ENCODE results near the gene KIRREL3. TPM values are rescaled to one million over a fixed set of nuclear protein-coding genes. Genes with fewer than 3 reads are reported as not detected.

Gene KIRREL3
- polyA plus RNA-seq, 2 of the 4 experiments (the other 2 are of a cell fraction): 3.0 to 11.0 TPM

- CTCF ChIA-PET: no interaction called here
- Histone ChIP-seq H3K4me1 (no peaks in the 10 kb centered on the region), H3K4me3 (no peak overlapping the region), H3K27ac (no peak overlapping the region), H3K9me3 (no peaks in the 10 kb centered on the region), H3K4me2 (no peak overlapping the region)
- TF ChIP-seq ZC3H11A (IDR thresholded peaks at IDR 0.05) (no peak), HMGXB4 (CRISPR knock-in tag; IDR thresholded peaks at IDR 0.05; ENCODE audit: borderline replicate concordance) (no peak), ZFP36 (IDR thresholded peaks at IDR 0.05; ENCODE audit: borderline replicate concordance, partially characterized antibody) (no peak), MYC (IDR thresholded peaks at IDR 0.05; ENCODE audit: borderline replicate concordance, low read length) (no peak), BCL3 (IDR thresholded peaks at IDR 0.05) (no peak), RCOR1 (IDR thresholded peaks at IDR 0.05; ENCODE audit: low read depth, low read length) (no peak), USF2 (IDR thresholded peaks at IDR 0.05) (no peak), KDM5A (IDR thresholded peaks at IDR 0.05) (no peak), FOSB (CRISPR knock-in tag; IDR thresholded peaks at IDR 0.05) (no peak), RAD21 (conservative IDR thresholded peaks at IDR 0.05 in 1 of 2, IDR thresholded peaks at IDR 0.05 in 1 of 2) (no peak)
- FAIRE-seq (no peak), DNase-seq (ENCODE audit: low read depth in 1 of 2, low spot score in 1 of 2) (no peak), ATAC-seq (no peak)
- POLR2A ChIA-PET: no interaction called here
- 74% methylated on average over 19 of the region's 20 CpGs for WGBS (ENCODE audit: missing lambda C conversion rate)
Observed at GRCh38 chr11:126548581-126549550, 451.7 kb downstream of the KIRREL3 start.

- ATAC-seq (no peak), FAIRE-seq (no peak), DNase-seq (ENCODE audit: low read depth in 1 of 2, low spot score in 1 of 2) (no peak)
- Histone ChIP-seq H3K4me2 (no peak overlapping the region), H3K4me3 (no peak overlapping the region), H3K27ac (no peak overlapping the region), H3K9me3 (no peaks in the 10 kb centered on the region), H3K4me1 (no peaks in the 10 kb centered on the region)
- 66% methylated on average over 8 of the region's 9 CpGs for WGBS (ENCODE audit: missing lambda C conversion rate)
- POLR2A ChIA-PET: no interaction called here
- CTCF ChIA-PET: no interaction called here
- TF ChIP-seq FOSB (CRISPR knock-in tag; IDR thresholded peaks at IDR 0.05): no peak
- TF ChIP-seq FOXS1 (CRISPR knock-in tag; IDR thresholded peaks at IDR 0.05): no peak
- TF ChIP-seq SMC3 (IDR thresholded peaks at IDR 0.05): no peak
- TF ChIP-seq REST (IDR thresholded peaks at IDR 0.05): no peak
- no peak for TF ChIP-seq HDAC2 (IDR thresholded peaks at IDR 0.05)
- TF ChIP-seq CHD4 (IDR thresholded peaks at IDR 0.05; ENCODE audit: borderline replicate concordance): no peak
- no peak for TF ChIP-seq MAX (IDR thresholded peaks at IDR 0.05)
- TF ChIP-seq KDM1A (IDR thresholded peaks at IDR 0.05; ENCODE audit: low read depth): no peak
- TF ChIP-seq EP300 (IDR thresholded peaks at IDR 0.05): no peak
- TF ChIP-seq ZNF302 (CRISPR knock-in tag; IDR thresholded peaks at IDR 0.05): no peak
- no peak for TF ChIP-seq JUNB (IDR thresholded peaks at IDR 0.05)
- no peak for TF ChIP-seq USF2 (IDR thresholded peaks at IDR 0.05)
- TF ChIP-seq NR3C1 (IDR thresholded peaks at IDR 0.05): no peak
- no peak for TF ChIP-seq HES2 (IDR thresholded peaks at IDR 0.05)
- no peak for TF ChIP-seq JUN (IDR thresholded peaks at IDR 0.05)
- no peak for TF ChIP-seq MYC (IDR thresholded peaks at IDR 0.05; ENCODE audit: borderline replicate concordance, low read length)
- TF ChIP-seq SREBF2 (IDR thresholded peaks at IDR 0.05): no peak
- TF ChIP-seq PBX3 (IDR thresholded peaks at IDR 0.05): no peak
Observed at GRCh38 chr11:126547691-126548090, 452.9 kb downstream of the KIRREL3 start.

All from A549 (cell line).